Posterior vena cava (tissue), 2 donors: Measurements from ENCODE around the gene KLF15. TPM values are rescaled to one million over a fixed set of nuclear protein-coding genes. Genes with fewer than 3 reads are reported as not detected.

Experiments
- DNase-seq: peaks from one replicate; pipeline ENCODE4 v3.0.0-alpha.2; 2020; ENCODE audit warnings: low spot score
- intact Hi-C, 2 donors: fragments of 100-400 bp; cut with DNase I; formaldehyde crosslinking; loops; one replicate each; pipeline versions ENCODE4 v1.14.1 to v1.14.2; 2022 to 2023
- total RNA-seq, 2 donors: library from RNA; stranded (reverse); fragmentation: NEBNext Ultra II Directional; extraction: Animal tissue kit (Norgen Biotek cat#: 25700); gene quantifications; one replicate each; pipeline ENCODE4 v1.2.1, GENCODE V29; 2021
- donor health status: DM: yes; HTN: yes; CAD: no.
- donor health status: DM: yes; HTN: yes; CAD: no.

Gene KLF15
- total RNA-seq, 2 donors from 2014 or later: 10.6 to 15.5 TPM

- DNase-seq: peak; percentile 67
- intact Hi-C loops: loop anchor here in 1 of 2 donors (5.0 kb wide), 1 partner anchor 708 kb away; no protein-coding TSS in a partner anchor
Measured at GRCh38 chr3:126314790-126315658, 42.2 kb downstream of the KLF15 start.

- DNase-seq: peak; percentile 29
- intact Hi-C loops: no loop called here
Measured at GRCh38 chr3:126314305-126314789, 42.9 kb downstream of the KLF15 start.

DNA sequence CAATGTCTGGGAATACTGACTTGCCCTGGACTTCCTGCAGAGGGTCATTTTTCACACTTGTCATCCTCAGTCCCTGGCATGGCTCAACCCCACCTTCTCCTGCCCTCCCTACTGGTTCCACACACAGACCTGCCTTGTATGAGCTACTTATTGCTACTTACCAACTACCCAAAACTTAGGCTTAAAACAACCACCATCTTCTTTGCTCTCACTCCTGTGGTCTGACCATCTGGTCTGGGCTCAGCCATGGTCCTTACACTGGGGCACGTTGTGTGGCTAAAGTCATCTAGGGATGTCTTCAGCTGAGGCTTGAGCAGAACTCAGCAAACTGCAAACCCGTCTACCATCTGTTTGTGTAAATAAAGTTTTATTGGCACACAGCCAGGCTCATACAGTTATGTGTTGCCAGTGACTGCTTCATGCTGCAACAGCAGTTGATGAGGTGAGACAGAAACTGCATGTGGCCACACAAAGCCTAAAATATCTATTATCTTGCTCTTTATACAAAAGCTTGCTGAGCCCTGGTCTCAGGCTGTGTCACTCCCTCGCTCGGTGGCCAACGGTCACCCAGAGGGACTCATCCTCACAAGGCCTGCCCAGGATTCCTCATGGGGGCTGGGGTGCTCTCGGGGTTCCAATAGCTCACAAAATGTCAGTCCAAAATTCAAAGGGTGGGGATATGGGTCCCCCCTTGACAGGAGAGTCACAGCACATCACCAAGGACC lies 43.5 kb downstream of the KLF15 start:
- DNase-seq: peak; percentile 46
- intact Hi-C loops: no loop called here

DNA sequence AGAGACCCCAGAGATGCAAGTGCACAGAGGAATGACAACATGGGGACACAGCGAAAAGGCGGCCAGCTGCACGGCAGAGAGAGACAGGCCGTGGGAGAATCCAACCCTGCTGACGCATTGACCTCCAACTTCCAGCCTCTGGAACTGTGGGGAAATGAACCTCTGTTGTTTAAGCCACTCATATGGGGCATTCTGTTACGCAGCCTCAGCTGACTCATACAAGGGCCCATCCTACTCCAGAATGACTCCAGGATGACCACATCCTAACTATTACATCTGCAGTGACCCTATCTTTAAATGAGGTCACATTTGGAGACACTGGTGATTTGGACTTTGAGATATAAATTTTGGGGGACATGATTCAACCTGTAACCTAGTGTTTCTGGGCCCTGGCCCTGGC lies 44.0 kb downstream of the KLF15 start:
- DNase-seq: no peak
- intact Hi-C loops: no loop called here

DNA sequence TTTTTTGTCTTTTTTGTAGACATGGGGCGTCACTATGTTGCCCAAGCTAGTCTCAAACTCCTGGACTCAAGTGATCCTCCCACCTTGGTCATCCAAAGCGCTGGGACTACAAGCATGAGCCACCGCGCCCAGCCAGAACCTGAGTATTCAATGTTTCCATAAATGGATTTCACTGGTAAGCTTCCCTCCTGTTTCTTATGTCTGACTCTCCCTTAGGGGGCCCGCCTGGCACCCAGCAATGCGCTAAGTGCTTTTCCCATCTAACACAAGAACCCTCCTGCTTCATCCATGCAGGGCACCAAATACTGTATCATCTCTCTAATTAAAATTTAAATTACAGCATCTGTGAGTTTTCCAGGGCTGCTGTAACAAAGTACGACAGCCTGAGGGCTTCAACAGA lies 44.9 kb downstream of the KLF15 start:
- intact Hi-C loops: no loop called here
- DNase-seq: peak; percentile 36

DNA sequence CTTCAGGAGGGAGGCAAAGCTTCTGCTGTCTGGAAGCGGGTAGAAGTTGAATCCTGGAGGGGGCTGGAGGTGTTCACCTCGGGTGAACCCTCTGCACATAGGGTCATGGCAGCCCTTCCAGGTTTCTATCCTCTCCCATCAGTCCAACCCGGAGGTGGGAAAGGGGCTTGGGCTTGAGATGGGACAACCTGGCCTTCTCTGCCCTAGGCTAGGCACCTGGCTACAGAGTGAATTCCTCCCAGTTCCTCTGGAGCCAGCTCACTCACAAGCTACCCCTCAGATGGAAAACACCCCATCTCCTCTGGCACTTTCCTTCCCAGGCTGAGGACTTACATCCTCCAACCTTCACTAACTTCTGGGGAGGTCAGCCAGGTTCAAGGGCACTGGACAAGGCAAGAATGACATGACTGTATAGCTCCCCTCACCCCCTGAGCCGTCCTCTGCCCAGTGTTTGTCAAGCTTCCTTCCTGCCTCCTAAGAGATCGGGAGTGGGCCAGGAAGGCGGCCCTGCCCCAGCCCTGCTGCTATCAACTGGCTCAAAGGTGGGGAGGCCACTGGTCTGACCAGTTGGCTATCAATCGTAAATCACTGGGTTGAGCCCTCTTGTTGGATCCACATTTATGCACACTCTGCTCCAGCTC lies 45.8 kb downstream of the KLF15 start:
- peak; percentile 61 for DNase-seq
- intact Hi-C loops: no loop called here

DNA sequence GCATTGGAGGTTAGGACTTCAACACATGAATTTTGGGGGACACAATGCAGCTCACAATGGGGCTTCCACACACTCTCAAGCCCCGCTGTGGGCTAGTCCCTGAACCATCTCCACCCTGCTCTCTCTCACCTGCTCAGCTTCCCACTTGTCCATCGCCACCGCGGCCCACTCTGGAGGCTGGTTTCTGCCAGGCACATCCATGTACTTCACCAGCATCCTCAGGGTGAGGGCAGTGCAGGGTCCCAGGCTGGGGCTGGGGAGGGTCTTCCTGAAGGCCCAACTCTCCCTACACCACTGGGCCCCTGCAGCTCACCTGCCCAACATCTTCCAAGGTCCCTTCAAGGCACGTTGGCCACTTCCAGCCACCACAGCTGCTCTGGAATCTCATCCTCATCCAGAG lies 46.4 kb downstream of the KLF15 start:
- peak; percentile 67 for DNase-seq
- intact Hi-C loops: no loop called here

- DNase-seq: peak; percentile 47
- intact Hi-C loops: no loop called here
Measured at GRCh38 chr3:126309861-126310655, 47.1 kb downstream of the KLF15 start.

DNA sequence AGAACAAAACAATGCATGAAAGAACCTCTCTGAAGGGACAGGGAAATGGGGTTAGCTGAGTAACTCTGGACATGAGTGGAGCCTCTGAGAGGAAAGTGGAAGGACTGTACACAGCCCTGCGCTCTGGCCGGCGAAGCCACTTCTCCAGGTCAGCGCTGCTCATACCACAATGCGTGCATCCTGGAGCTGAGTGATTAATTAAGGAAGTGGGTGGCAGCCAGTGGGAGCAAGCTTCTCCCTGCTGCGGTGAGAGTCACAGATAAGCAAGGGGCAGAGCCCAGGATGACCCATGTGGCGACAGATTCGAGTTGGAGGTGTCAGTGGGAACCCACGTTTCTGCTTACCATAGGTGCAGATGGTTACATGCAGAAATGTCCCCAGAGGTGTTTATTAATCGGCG lies 48.0 kb downstream of the KLF15 start:
- DNase-seq: no peak
- intact Hi-C loops: no loop called here

DNA sequence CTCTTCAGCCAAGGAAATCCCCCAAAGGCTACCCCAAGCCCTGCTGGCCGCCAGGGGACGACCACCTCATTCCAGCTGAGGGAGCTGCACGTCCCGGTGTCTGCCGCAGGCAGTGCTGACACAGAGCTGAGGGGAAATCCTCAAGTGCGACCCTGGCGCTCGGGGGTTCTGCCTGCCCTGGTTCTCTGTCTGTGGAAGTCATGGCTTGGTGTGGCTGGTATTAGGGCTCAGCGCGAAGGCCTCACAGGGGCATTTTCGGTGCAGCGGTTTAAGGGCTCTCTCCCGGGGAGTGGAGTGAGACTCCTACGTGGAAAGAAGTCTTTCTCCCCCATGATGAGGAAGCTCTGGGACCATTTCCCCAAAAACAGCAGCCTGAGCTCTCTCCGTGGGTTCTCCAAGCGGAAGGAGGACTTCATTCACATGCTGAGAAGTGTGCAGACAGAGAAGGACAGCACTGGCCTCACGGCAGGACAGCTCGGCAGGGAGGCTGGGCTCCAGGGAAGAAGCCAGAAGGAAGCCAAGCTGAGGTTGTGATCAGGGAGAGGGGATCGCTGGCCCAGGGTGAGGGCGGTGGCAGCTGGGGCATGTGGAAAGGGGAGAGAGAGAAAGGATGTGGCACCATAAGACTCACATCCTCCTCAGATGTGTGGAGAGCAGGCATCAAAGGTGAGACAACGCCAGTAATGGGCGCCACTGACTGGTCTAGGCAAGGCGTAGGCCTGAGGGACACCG lies 48.6 kb downstream of the KLF15 start:
- intact Hi-C loops: no loop called here
- DNase-seq: peak; percentile 66

DNA sequence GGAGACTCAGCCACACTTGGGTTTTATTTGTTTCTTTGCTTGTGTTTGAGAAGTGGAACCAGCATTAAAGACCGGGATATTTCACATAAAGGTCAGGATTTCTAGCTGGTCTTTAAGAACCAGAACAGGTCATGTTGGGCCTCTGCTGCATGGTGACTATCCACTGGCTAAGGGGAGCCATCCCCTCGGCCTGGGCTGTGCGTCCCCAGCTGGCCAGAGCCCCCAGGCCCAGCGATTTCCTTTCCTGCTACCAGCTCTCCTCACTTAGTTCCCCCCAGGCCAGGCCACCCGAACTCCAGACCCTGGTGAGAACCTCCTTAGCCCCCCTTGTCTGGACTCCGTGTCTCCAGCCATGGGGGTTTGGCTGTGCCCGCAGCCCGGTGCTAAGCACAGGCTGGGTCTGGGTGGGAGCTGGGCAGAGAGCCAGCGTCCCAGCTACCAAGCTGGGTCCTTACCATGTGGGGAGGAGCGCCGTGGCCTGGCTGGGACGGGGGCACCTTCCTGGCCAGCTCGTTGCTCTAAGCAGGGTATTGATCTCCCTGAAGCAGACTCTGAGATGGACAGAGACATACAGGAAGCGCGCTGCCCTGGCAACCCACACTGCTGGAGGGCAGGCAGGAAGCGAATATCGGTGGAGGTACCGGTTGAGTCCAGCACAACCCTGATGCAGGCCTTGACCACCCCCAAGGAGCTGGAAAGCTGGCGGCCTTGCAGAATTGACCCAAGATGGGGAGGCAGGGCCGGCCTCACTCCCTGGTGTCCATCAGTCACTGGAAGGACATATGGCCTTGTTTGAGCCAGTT lies 49.4 kb downstream of the KLF15 start:
- peak; percentile 65 for DNase-seq
- intact Hi-C loops: no loop called here

DNA sequence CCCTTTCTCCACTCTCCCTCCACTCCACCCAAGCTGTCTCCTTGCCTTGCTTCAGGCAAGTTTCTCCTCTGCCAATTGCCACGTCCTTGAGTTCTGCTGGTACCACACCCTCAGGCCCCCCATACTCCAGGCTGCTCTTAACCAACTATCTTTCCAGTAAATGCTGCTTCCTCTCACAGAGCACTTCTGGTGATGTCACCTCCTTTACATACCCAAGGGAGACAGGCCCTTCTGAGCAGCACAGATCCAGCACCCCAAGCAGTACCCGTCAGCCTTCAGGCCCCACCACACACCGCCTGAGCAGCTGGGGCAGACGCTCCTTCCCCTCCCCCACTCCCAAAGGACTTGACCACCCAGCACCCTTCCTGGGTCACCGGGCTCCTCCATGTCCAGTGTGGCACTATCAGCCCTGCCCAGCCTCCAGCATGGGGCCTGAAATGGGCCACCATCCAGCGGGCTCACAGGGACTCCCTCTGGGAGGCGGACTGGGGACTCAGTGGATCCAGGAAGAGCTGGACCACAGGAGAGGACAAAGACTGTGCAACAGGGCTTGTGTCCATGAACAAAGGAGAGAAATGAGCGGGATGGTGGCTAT lies 50.2 kb downstream of the KLF15 start:
- intact Hi-C loops: no loop called here

GRCh38 chr3:126306397-126306796 lies 50.8 kb downstream of the KLF15 start:
- no peak for DNase-seq

More for the DNA sequence above, 50.2 kb downstream of the KLF15 start:
- DNase-seq: peak; percentile 71

DNA sequence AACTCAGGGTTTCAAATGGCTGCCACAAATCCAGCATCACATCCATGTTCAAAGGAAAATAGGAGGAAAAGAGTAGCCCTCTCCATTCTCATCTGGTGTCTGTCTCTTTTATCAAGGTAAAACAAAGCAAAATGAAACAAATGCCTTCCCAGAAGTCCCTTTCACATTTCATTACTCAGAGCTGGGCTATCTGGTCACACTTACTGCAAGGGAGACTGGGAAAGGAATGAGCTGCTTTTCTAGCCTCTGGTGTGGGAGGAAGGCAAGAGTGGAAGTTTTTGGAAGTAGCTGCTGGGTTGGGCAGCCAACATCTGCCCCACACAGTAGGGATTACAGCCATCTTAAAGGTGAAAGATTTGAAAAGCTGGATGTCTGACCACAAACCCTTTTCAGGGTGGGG lies 51.8 kb downstream of the KLF15 start:
- intact Hi-C loops: no loop called here
- DNase-seq: no peak

More at GRCh38 chr3:126306397-126306796, 50.8 kb downstream of the KLF15 start:
- intact Hi-C loops: no loop called here

DNA sequence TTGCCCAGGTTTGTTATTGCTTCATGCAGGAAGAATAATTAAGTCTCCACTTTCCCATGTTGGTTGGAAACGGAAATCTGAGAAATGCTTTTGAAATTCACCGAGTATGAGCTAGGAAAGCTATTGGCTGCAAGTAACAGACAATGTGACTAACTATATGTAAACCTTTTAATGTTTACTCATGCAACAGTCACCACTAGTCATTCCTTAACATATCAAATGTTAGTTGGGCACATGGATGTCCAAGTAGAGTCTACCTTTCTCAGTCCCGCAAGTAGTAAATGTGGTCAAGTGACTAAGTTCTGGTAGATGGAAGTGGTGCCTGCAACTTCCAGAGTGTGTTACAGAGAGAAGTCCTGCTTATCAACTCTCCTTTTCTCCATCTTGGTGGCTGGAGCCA lies 52.5 kb downstream of the KLF15 start:
- intact Hi-C loops: no loop called here
- no peak for DNase-seq

DNA sequence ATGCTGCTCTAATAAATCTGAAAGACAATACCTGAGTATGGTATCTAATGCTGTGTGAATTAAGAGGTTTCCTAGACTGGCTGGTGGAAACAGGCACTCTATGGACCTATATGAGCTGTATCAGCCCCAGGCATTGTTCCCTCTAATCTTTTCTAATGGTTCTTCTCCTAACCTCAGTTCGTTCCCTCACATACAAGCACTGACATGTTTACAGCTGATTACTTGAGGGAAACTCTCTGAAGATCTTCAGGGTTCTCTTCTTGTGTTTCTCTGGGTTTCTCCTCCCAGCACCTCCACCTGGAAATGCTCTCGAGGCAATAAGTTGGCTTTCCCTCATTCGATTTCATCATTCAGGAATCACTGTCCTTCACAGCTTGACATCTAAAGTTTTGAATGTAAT lies 52.9 kb downstream of the KLF15 start:
- intact Hi-C loops: no loop called here
- no peak for DNase-seq

- no peak for DNase-seq
- intact Hi-C loops: no loop called here
Measured at GRCh38 chr3:126303272-126303671, 53.9 kb downstream of the KLF15 start.
